Measurements from ENCODE around the gene NIPAL3.

NIPAL3 gene

GRCh38 chr1:24391882-24392603 lies 23.6 kb upstream of the NIPAL3 start:
- DNase-seq (ENCODE audit: low spot score), result peak; percentile 72

DNA sequence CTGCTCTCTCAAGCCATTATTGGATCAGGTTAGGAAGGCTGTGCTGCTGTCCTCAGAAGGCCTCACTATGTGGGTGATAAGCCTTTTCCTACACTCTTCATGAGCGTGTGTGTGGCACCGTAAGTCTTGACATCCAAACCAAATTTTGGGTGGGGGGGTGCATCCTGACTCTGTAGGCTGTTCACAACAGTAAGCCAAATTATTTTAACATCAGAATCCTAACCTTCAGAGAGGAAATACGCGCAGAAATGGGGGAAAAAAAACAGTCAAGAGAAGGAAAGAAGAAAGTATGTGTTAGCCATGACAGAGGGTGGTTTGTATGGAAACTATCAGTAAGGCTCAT lies 23.0 kb upstream of the NIPAL3 start:
- DNase-seq (ENCODE audit: low spot score), result no peak

GRCh38 chr1:24392982-24393650 lies 22.5 kb upstream of the NIPAL3 start:
- DNase-seq (ENCODE audit: low spot score), result peak; percentile 9

DNA sequence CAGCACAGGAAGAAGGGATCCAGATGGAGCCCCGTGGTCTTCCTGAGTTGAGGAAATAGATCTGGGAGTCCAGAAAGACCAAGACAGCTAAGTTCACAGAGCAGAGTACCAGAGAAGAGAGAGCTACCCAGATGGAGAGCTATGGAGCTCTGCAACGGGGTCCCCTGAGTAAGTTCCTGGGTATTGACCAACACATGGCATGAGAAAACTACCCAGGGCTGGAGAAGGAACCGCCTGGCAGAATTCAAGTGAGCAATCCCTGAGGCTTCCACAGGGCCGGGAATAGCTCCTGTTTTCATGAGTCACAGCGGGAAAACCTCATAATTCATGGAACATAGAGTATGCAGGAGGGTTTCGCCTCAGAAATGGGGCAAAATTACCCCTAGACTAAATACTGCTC lies 21.7 kb upstream of the NIPAL3 start:
- no peak for DNase-seq (ENCODE audit: low spot score)

- no peak for DNase-seq (ENCODE audit: low spot score)
These were observed 15.5 kb upstream of the NIPAL3 start for GRCh38 chr1:24400065-24400464.

GRCh38 chr1:24403806-24404205 lies 11.8 kb upstream of the NIPAL3 start:
- no peak for DNase-seq (ENCODE audit: low spot score)

GRCh38 chr1:24406788-24407187 lies 8.8 kb upstream of the NIPAL3 start:
- no peak for DNase-seq (ENCODE audit: low spot score)

GRCh38 chr1:24409535-24409934 lies 6.1 kb upstream of the NIPAL3 start:
- no peak for DNase-seq (ENCODE audit: low spot score)

DNA sequence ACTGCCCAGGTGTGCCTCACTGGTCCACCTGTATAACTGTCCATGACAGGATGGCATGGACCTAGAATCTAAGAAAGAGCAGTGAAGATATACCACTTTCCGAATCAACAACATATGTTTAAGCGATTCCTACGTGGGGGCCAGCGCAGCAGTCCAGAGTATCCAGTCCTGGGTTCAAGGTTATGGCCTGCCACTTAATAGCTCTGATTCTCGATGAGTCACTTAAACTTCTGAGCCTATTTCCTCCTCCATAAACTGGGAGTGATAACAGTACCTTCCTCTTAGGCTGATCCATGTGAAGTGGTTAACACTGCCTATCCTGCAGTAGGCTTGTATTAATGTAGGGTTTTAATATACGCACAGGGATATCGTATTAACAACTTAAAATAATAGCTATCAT lies 4.9 kb upstream of the NIPAL3 start:
- DNase-seq (ENCODE audit: low spot score), result no peak

- DNase-seq (ENCODE audit: low spot score), result no peak
These were observed 3.6 kb upstream of the NIPAL3 start for GRCh38 chr1:24411963-24412362.

- DNase-seq (ENCODE audit: low spot score), result no peak
These were observed 3.2 kb upstream of the NIPAL3 start for GRCh38 chr1:24412408-24412807.

DNA sequence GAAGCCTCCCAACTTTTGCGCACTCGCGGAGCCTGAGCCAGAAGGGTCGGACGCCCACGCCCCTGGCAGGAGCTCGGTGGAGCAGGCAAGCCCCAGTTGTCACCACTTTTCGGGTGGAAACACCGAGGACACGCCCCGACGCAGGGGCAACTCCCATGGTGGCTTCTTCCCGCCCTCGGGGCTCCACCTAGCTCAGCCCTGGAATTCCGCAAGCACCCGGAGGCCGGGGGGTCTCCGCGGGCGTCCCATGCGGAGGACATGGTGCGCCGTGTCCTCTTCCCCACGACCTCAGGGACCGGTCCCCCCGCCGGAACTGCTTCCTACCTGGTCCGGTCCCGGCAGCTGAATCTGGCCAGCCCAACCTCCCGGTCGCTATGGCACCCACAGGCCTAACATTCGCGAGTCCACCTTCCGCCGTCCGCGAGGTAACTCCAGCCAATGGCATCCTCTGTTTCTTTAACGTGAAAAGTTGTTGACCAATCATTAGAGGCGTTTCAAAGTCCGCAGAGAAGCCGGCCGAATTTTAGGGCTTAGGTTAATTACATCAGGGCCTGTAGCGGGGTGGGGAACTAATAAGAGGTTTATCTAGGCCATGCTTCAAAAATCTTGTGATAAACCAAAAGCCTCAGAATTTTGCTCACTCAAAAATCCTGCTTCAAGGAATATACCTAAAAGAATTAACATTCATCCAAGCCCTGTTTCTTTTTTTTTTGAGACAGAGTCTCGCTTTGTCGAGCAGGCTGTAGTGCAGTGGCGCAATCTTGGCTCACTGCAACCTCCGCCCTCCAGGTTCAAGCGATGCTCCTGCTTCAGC lies 2.0 kb upstream of the NIPAL3 start, which contains the start of gene STPG1:
Gene STPG1, minus strand, starts transcription at position 433 of the 814 bp plus-strand sequence. CDS start 12,394 bp downstream, outside the sequence.
- peak; percentile 93 for DNase-seq (ENCODE audit: low spot score)

DNA sequence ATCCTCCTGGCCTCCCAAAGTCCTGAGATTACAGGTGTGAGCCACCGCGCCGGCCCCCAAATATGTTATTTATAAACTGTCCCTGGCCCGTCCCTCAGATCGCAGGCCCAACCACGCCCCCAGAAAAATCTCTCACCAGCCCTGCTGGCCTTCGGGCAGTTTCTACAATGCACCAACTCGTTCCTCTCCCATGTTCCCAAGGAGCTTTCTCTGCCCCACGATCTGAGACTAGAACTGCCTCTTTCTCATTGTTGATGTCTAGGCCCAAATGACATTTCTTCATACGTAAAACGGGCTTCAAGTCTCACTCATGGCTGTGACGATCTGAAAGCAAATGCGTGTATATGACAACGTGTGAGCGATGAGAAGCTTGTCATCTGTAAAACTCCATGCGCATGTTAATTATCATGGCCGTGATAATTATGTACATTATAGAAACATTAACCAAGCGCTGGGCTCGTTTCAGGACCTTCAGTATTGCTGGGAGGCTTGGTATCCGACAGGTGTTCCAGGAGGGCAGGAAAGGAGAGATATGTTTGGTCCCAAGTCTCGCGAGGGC lies 748 bp upstream of the NIPAL3 start:
- no peak for DNase-seq (ENCODE audit: low spot score)

DNA sequence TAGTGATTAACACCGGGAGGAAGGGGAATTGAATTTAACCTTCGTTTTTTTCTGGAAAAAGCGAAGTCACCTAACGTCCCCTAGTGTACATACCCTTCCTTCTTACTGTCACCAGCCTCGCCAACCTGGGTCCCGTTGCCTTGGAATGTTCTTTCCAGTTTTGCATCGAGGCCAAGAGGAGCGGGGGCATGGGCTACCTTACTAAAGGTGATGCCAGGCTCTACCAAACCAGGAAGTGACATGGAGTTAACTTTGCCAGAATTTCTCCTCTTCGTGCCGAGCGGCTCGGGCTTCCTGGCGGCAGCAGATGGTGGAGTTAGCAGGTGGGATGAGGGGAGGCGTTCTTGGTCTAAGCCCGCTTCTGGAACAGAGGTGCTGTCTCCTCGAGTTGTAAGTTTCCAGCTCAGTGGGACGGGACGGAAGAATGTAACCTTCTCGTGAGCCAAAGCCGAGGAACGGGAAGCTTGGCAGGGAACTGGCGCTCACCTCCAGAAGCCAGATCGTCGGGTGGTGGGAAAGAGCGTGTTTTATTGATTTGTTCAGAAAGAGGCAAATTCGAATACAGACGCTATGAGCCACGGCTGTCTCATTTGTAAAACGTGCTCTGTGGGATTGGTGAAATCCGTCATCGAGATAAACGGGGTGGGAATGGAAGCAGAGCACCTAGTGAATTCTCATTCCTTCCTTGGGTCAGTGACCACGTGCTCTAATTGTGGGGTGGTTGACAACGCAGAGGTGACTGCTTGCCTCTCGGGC lies 486 bp downstream of the NIPAL3 start:
- DNase-seq (ENCODE audit: low spot score), result no peak

DNA sequence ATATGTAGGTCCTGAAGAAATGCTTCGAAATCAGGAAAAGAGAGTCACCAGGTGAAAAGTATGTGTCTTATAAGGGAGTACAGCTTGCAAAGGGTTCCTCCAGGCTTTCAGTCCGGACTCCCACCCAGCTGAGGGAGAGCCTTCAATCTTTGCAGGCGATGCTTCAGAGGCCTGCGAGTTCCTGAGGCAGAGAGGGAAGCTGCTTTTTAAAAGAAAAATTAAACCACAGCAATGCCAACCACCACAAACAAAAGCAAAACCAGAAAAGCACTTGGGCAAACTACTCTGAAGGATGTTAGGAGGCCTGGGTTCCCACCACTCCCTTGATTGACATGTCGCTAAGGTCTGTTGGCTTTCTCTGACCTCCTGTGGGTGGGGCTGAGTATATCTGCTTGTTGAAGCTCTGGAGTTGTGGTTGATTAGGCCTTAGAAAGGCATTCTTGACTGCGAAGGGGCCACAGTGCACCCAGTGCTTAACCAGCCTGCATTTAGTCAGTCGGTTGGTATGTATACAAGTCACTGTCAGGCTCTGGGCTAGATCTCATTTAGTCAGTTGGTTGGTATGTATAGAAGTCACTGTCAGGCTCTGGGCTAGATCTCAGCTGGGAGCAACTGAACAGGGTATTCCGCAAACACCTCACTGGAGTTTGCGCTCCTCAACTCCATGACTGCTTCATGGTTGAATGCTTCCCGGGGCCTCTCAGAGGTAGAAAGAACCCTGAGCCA lies 1.2 kb downstream of the NIPAL3 start:
- peak; percentile 62 for DNase-seq (ENCODE audit: low spot score)

- no peak for DNase-seq (ENCODE audit: low spot score)
These were observed 2.1 kb downstream of the NIPAL3 start for GRCh38 chr1:24417681-24418080.

DNA sequence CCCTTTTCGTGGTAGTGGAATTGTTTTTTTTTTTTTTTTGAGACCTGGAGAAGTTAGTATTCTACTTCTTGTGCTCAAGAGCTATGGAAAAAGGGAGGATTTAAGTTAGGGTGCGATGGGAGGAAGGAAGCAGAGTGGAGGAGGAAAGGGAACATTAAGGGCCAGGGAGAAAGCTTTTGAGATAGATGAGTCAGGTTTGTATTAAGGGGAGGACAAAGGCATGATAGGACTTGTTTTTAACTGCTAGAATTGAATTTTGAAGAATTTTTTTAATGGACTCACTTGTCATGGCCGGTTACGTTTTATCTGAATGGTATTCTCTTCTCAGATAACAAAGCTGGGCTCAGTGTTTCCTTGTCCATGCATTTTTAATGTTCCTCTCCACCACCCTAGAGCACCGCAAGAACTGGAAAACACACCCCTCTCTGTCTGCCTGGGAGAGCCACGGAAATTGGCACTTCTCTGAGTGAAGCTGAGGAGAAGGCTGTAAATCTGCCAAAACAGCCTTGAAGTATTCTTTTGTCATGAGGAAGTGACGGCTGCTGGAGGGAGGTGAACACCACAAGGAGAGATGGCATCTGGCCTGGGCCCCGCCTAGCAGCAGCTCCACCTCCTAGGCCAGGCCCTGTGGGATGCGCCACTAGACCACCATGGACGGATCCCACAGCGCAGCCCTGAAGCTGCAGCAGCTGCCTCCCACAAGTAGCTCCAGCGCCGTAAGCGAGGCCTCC lies 3.5 kb downstream of the NIPAL3 start:
- no peak for DNase-seq (ENCODE audit: low spot score)

DNA sequence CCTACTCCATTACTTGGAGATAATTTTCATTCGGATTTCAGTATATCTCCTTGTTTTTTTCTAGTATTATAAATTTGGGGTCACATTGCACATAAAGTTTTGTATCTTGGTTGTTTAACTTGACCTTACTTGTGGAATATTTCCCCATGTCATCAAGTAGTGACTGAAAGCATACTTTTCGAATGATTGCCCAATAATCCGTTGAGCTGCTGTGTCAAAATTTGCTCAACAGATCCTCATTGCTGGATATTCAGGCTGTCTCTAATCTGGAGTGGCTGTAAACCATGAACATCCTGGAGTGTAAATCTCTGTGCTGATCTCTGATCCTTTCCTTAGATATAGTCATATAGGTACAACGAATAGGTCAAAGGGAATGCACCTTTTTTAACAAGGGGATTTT lies 4.9 kb downstream of the NIPAL3 start:
- no peak for DNase-seq (ENCODE audit: low spot score)

GRCh38 chr1:24421502-24421901 lies 5.9 kb downstream of the NIPAL3 start:
- no peak for DNase-seq (ENCODE audit: low spot score)

DNA sequence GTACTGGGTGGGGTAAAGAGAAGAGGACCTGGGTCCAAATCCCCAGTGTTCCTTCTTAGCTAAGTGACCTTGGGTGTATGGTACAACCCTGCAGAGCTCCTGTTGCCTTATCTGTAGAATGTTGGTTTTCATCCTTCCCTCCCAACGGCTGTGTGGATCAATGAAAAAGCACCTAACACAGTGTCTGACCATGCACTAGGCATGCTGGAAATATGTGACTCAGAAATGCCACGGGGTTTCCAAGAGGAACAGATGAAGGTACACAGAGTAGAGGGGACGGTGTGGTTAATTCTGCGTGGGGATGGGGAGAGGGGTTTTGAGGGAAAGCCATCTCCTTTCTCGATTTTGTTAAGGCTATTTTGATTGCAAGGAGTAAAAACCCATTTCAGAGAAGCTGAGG lies 8.6 kb downstream of the NIPAL3 start:
- DNase-seq (ENCODE audit: low spot score), result no peak

DNA sequence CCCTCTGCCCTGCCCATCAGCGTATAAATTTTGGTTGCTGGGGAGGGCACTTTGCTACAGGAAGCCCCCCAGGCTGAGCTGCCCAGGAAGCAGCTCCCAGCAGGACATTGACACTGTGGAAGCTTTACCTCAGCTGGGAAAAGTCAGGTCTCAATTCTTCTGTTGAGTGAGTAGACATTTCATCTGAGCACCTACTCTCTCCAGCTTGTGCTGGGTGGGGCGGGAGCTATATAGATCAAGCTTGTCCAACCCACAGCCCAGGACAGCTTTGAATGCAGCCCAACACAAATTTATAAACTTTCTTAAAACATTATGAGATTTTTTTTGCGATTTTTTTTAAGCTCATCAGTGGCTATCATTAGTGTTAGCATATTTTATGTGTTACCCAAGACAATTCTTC lies 9.4 kb downstream of the NIPAL3 start:
- no peak for DNase-seq (ENCODE audit: low spot score)
